HG02840 (cell line): ENCODE measurements around the gene CD40.
"Not testable (repeated sequence)": the region's sequence is repeated elsewhere in the genome, so short reads cannot be mapped to it uniquely, and the experiment has no call there.

Experiments
- ATAC-seq: cut with Tn5 transposase; IDR thresholded peaks from one replicate; pipeline ENCODE4 v1.9.1; 2021; ENCODE audit warnings: mild to moderate bottlenecking, moderate library complexity, moderate number of reproducible peaks; ENCODE audit not compliant: unreplicated experiment, low FRiP score

Gene CD40

GRCh38 chr20:46091622-46092535 lies 26.2 kb upstream of the CD40 start:
- ATAC-seq: not testable (repeated sequence)

DNA sequence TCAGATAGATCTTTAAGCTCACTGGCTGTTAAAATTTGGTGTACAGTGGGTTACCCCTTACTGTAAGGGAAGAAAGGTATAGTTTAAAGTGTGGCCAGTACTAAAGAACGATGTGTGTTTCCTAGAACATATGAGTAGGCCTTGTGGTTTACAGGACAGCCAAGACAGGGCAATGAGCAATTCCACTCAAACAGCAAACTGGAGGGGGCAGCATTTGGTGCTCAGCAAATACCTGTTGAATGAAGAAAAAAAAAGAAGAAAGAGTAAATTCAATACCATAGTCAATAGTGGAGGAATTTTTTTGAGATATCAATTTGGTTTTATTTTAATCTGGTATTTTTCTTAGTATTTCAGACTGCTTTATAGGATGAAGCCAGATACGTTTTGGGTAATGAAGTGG lies 24.6 kb upstream of the CD40 start:
- no peak for ATAC-seq

GRCh38 chr20:46099491-46100287 lies 18.4 kb upstream of the CD40 start:
- ATAC-seq: no peak

GRCh38 chr20:46100444-46100843 lies 17.7 kb upstream of the CD40 start:
- ATAC-seq: not testable (repeated sequence)

- ATAC-seq: no peak
Observed at GRCh38 chr20:46100988-46101387, 17.1 kb upstream of the CD40 start.

DNA sequence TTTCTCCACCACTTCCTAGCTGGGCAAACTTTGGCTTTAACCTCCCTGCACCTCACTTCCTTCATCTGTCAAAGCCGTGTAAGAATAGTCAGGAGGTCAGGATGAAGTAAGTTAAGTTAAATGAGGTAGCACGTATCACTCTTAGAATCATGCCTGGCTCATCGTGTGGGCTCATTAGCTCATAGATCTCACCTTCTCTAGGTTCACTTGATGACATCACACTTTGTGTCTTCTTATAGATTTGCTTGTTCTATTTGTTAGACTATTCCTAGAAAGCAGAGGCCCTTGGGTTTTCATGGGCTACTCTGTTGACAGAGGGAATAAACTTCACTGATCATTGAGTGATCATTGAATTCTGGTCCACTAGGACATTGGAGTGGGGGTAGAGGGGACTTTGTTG lies 16.2 kb upstream of the CD40 start:
- no peak for ATAC-seq

DNA sequence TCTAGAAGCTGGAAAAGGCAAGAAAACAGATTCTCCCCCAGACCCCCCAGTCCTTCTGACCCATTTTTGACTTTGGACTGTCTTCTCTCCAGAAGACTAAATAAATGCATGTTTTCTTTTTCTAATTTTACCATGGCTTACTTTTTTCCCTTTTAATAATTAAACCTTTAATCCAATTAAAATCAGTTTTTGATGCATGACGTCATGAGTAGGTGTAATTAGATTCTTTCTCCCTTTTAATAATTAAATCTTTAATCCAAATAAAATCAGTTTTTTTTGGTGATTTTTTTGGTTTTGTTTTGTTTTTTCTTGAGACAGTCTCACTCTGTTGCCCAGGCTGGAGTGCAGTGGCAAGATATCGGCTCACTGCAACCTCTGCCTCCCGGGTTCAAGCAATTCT lies 15.2 kb upstream of the CD40 start:
- ATAC-seq: no peak

- no peak for ATAC-seq
Observed at GRCh38 chr20:46104262-46104661, 13.9 kb upstream of the CD40 start.

DNA sequence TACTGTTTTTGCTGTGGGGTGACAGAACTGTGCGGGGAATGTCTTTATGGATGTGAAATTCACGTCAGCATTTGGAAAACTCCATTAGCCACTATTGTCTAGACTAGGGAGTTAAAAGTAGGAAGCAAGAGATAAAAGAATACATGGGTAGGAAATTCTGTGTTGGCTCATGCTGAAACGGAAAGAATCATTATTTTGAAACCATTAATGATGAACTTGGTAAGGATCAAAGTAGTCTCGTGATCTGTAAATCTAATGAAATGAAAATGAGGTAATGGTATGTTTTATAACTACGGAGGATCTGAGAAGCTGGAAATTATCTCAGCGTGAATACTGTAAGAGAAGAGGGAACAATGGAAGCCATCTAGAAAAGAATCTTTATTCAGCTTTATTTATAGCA lies 11.1 kb upstream of the CD40 start:
- ATAC-seq: no peak

DNA sequence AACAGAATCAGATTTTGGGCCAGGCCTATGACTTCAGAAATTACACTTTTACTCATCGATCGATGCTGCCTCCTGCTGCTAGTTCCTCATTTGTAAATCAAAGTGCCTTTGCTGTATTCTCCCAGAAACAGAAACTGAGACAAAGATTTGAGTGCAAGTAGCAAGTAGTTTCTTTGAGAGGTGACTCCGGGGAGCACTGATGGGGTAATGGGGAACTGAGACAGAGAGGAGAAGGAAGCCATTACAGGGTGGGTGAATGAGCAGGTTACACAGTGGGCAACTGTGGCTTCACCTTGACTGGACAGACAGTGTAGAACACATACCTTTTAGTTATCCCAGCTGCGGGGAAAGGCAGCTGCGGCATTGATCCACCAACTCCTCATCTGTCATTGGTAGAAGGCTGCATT lies 9.7 kb upstream of the CD40 start:
- ATAC-seq: peak; percentile 67

DNA sequence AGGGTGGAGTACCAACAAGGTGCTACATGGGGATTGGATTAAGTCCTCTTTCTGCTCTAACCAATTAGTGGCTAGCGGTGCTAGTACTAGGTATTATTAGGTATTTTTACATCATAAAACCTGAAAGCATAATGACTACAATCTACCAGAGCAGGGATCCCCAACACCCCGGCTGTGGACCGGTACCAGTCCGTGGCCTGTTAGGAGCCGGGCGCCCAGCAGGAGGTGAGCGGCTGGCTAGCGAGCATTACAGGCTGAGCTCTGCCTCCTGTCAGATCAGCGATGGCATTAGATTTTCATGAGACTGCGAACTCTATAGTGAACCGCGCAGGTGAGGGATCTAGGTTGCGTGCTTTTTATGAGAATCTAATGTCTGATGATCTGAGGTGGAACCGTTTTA lies 9.1 kb upstream of the CD40 start:
- no peak for ATAC-seq

- ATAC-seq: no peak
Observed at GRCh38 chr20:46111028-46111835, 6.9 kb upstream of the CD40 start.

DNA sequence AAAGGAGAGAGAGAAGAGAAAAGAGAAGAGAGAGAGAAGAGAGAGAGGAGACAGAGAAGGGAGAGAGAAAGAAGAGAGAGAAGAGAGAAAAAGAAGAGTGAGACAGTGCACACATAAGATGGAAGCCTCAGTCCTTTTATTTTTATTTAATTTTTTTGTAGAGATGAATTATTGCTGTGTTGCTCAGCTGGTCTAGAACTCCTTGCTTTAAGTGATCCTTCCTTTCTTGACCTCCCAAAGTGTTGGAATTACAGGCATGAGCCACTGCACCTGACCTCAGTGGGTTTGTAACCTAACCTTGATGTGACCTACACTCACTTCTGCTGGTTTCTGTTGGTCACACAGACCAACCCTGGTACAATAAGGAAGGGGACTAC lies 6.3 kb upstream of the CD40 start:
- no peak for ATAC-seq

DNA sequence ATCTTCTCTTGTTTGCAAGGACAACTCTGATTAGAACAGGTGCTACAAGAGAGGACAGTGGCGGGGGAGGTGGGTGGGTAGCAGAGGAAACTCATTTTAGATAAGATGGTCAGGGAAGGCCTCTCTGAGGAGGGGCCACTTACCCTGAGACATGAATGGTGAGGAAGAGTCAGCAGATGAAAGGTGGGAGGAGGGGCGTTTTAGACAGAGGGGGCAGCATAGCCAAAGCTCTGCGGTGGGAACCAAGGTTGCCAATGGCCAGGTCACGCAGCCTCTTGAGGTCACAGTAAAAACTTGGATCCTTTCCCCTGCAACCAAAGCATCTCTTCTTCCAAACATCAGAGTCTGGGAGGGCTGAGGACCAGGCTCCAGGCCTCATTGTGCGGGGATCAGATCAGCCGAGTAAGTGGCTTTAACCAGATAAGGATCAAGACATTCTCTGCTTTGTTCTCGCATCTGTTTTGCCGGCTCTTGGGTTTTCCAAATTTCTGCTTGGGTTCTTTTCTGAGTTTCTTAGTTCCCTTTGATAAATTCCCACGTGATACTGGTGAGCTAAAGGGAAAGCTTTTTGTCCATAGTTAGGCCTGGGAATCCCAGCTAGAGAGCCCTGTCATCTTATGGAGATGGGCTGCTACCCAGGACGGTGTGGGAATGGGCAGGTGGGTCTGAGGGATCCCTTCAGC lies 5.5 kb upstream of the CD40 start:
- no peak for ATAC-seq

- ATAC-seq: no peak
Observed at GRCh38 chr20:46113113-46113470, 5.0 kb upstream of the CD40 start.

- no peak for ATAC-seq
Observed at GRCh38 chr20:46114449-46114848, 3.7 kb upstream of the CD40 start.

GRCh38 chr20:46118481-46119020 lies 437 bp downstream of the CD40 start:
- ATAC-seq: peak; percentile 45

DNA sequence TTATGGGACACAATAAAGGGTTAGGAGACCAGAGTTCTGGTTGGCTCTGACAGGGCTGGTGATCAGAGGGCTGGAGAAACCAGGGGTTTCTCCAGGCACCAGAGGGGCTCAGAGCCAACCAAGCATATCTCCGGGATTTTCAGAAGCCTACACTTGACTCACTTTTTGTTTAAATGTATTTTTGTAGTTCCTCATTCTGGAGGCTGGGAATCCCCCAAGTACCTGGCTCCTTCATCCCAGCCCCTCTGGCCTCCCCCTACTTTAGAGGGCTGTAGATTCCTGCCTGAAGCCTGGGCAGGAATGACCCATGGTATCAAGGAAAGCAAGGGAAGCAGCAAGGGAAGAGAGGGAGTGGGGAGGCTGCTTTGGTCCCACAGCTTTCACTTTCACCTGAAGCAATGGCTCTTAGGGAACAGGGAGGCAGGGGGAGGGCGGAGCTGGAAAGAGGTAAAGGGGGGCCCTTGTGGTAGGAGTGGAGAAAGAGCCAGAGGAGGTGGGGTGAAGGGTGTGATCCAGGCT lies 973 bp downstream of the CD40 start:
- peak; percentile 43 for ATAC-seq

DNA sequence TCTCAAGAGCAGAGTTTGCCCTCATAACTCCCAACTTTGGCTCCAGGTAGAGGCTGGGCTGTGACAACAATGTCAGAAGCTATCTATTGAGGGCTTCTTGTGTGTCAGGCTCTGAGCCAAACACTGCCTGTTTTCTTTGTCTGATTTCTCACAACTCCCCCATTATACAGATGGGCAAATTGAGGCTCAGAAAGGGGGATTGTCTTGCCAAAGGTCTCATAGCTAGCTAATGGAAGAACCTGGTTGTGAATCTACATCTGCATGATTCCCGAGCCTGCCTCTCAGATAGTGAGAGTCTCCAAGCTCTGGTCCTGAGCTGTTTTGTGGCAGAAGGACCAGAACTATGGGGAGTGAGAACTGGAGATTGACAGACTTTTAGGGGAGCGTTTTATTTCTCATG lies 1.4 kb downstream of the CD40 start:
- ATAC-seq: no peak

GRCh38 chr20:46120136-46120535 lies 2.0 kb downstream of the CD40 start:
- no peak for ATAC-seq
